Peyer's patch (tissue), 4 donors: ENCODE results near the gene MS4A6A. TPM values are rescaled to one million over a fixed set of nuclear protein-coding genes. Genes with fewer than 3 reads are reported as not detected.

ENCODE experiments used
- small RNA-seq, 2 donors: library from RNA; depleted of rRNA; stranded (forward); fragments of <200 nt; gene quantifications; one replicate each; pipeline ENCODE3, GENCODE V24; 2016
- total RNA-seq, 4 donors: library from RNA; depleted of rRNA; stranded (reverse); fragments of >200 nt; gene quantifications; one replicate each; pipeline ENCODE4 v1.1.0, GENCODE V29; 2016

MS4A6A gene
- total RNA-seq, 4 donors from 2014 or later, result 7.4 to 66.0 (median 33.5) TPM

Small RNA genes within 50 kb of the gene (small RNA-seq; reads per million reads assigned to genes)
- 0.25 to 0.88 reads per million in 2 donors for gene MIR6503

Other genes with a start within 250 kb of the MS4A6A start
- not detected for gene OOSP1, start 244.7 kb downstream of the MS4A6A start, total RNA-seq
- gene OOSP4A, start 219.1 kb downstream of the MS4A6A start, total RNA-seq, result not detected
- not detected for gene OOSP4B, start 165.9 kb downstream of the MS4A6A start, total RNA-seq
- not detected for gene OOSP2, start 142.7 kb downstream of the MS4A6A start, total RNA-seq
- gene MS4A3, start 126.4 kb downstream of the MS4A6A start, total RNA-seq, result not detected
- gene MS4A2, start 94.4 kb downstream of the MS4A6A start, total RNA-seq, result 1 to 10 TPM in 2 of 4 donors, under 1 TPM in 1, not detected in 1; 0.80 to 3.3 (median 1.0) TPM
- gene MS4A4E, start 60.1 kb upstream of the MS4A6A start, total RNA-seq, result 10 to 100 TPM in 2 of 4 donors, 1 to 10 TPM in 2; 2.6 to 13.1 (median 9.3) TPM
- gene MS4A4A, start 97.6 kb upstream of the MS4A6A start, total RNA-seq, result 10 to 100 TPM in 1 of 4 donors, 1 to 10 TPM in 3; 2.8 to 17.0 (median 4.4) TPM
- gene MS4A6E, start 144.2 kb upstream of the MS4A6A start, total RNA-seq, result not detected
- 10 to 100 TPM in 2 of 4 donors, 1 to 10 TPM in 2; 5.0 to 52.0 (median 14.9) TPM for gene MS4A7, start 195.4 kb upstream of the MS4A6A start, total RNA-seq
- 10 to 100 TPM in 1 of 4 donors, 1 to 10 TPM in 1, under 1 TPM in 2; 0.57 to 15.7 (median 2.7) TPM for gene MS4A14, start 213.4 kb upstream of the MS4A6A start, total RNA-seq
- gene MS4A5, start 246.5 kb upstream of the MS4A6A start, total RNA-seq, result not detected